Erythroblast (primary cell): ENCODE data around the gene NAP1L4.

Experiments used
- GATA1 ChIP-seq: IDR thresholded peaks from 2 replicates; pipeline ENCODE4 v1.6.1; 2011; ENCODE audit warnings: low read depth, mild to moderate bottlenecking, control low read depth, low read length, moderate library complexity
- POLR2A ChIP-seq: IDR thresholded peaks from 2 replicates; pipeline ENCODE4 v1.6.1; 2011; ENCODE audit warnings: mild to moderate bottlenecking, low read length

DNA sequence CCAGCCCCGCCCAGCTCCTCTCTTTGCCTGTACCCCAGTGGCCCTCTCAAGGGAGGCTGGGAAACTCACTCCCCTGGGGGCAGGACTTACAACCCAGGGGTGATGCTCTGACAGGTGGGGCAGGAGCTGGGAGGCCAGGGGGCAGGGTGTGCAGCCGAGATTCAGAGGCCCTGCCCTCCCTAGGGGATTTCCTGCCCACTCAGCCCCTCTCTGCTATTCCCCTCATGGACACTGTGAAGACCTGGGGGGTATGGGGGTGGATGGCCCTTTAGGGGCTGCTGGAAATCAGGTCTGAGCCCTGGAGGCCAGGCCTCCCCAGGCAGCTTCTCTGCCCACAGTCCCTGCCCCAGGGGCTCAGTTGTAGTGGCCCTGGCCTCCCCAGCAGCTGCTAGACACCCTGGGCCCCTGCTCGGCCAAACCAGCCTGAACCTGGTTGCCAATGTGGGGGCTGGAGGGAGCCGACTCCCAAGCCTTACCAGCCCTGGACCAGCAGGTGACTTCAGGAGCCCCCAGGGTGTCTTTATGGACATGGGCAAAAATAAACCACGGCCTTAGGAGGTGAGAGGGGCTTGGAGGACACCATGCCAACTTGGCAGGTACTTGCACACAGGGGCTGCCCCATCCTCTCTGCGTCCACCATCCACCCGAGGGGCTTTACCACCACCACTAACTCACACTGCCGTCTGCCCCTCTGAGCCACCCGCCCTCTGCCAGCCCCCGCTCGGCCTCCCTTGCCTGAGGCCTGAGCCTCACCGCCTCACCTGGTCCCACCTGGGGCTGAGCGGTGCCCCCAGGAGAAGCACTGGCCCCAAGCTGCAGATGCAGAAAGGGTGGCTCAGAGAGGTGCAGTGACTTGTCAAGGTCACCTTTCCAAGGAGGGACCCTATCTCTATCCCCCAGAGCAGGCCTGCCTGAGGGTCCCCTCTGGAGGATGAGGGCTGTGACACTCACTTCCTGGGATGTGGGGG lies 60.1 kb downstream of the NAP1L4 start:
- TF ChIP-seq POLR2A = no peak
- no peak for TF ChIP-seq GATA1
